ENCODE data around the gene COL19A1.
"Not testable (repeated sequence)": the region's sequence is repeated elsewhere in the genome, so short reads cannot be mapped to it uniquely, and the experiment has no call there.

The COL19A1 gene

GRCh38 chr6:69901361-69901760, 35.0 kb downstream of the COL19A1 start:
- no peak for DNase-seq

- no peak for DNase-seq
Observed at GRCh38 chr6:69907981-69908498, 41.7 kb downstream of the COL19A1 start.

- DNase-seq: no peak
Observed at GRCh38 chr6:69913361-69913760, 47.0 kb downstream of the COL19A1 start.

- DNase-seq: peak; percentile 49
Observed at GRCh38 chr6:69914015-69914485, 47.7 kb downstream of the COL19A1 start.

GRCh38 chr6:69915346-69915745, 49.0 kb downstream of the COL19A1 start:
- no peak for DNase-seq

GRCh38 chr6:69917834-69918233, 51.5 kb downstream of the COL19A1 start:
- no peak for DNase-seq

GRCh38 chr6:69918813-69919475, 52.6 kb downstream of the COL19A1 start:
- DNase-seq: no peak

- DNase-seq: not testable (repeated sequence)
Observed at GRCh38 chr6:69921066-69921465, 54.7 kb downstream of the COL19A1 start.

GRCh38 chr6:69921611-69922010, 55.3 kb downstream of the COL19A1 start:
- not testable (repeated sequence) for DNase-seq

- DNase-seq: no peak
Observed at GRCh38 chr6:69926745-69927144, 60.4 kb downstream of the COL19A1 start.

- DNase-seq: no peak
Observed at GRCh38 chr6:69933239-69933638, 66.9 kb downstream of the COL19A1 start.

- DNase-seq: no peak
Observed at GRCh38 chr6:69935079-69935478, 68.7 kb downstream of the COL19A1 start.

GRCh38 chr6:69936674-69937363, 70.5 kb downstream of the COL19A1 start:
- peak; percentile 57 for DNase-seq

GRCh38 chr6:69937402-69938136, 71.2 kb downstream of the COL19A1 start:
- DNase-seq: no peak

- DNase-seq: no peak
Observed at GRCh38 chr6:69942485-69942884, 76.1 kb downstream of the COL19A1 start.

- no peak for DNase-seq
Observed at GRCh38 chr6:69945192-69945591, 78.8 kb downstream of the COL19A1 start.

GRCh38 chr6:69948479-69949114, 82.2 kb downstream of the COL19A1 start:
- no peak for DNase-seq

- DNase-seq: peak; percentile 96
Observed at GRCh38 chr6:69953491-69953890, 87.1 kb downstream of the COL19A1 start.

- DNase-seq: no peak
Observed at GRCh38 chr6:69954733-69955132, 88.4 kb downstream of the COL19A1 start.

GRCh38 chr6:69957985-69958559, 91.7 kb downstream of the COL19A1 start:
- peak; percentile 77 for DNase-seq

GRCh38 chr6:69958978-69959377, 92.6 kb downstream of the COL19A1 start:
- DNase-seq: no peak

- DNase-seq: not testable (repeated sequence)
Observed at GRCh38 chr6:69965974-69966373, 99.6 kb downstream of the COL19A1 start.

GRCh38 chr6:69973138-69973537, 106.8 kb downstream of the COL19A1 start:
- DNase-seq: no peak

All from NCI-H446 treated with DMSO at 0.1 percent for 48 hours (cell line).